ENCODE measurements around the gene WARS2. TPM values are rescaled to one million over a fixed set of nuclear protein-coding genes. Genes with fewer than 3 reads are reported as not detected.

WARS2 gene
- total RNA-seq, 1 experiment from 2014 or later = 10.5 TPM

GRCh38 chr1:119040489-119040888 is 100.0 kb downstream of the WARS2 start:
- POLR2A ChIA-PET = no interaction called here
- no peaks in the 10 kb centered on the region for H3K27me3 ChIP-seq (ENCODE audit: insufficient read depth, low read length)
- DNase-seq (ENCODE audit: low read depth, low spot score) (no peak), ATAC-seq (no peak)
- no peaks in the 10 kb centered on the region for H3K36me3 ChIP-seq (ENCODE audit: control insufficient read depth in 1 of 2, insufficient read depth in 2 of 2, low read length in 2 of 2)
- H4K20me1 ChIP-seq (ENCODE audit: insufficient read depth) = no peaks in the 10 kb centered on the region
- CTCF ChIA-PET = no interaction called here
- no peak overlapping the region for H3K4me2 ChIP-seq (ENCODE audit: low read length)
- intact Hi-C loops (cut with micrococcal nuclease) = no loop called here
- H3K9ac ChIP-seq (ENCODE audit: low read length) = no peak overlapping the region
- no peak for TF ChIP-seq POLR2AphosphoS5 (IDR thresholded peaks at IDR 0.05; ENCODE audit: low read depth, low read length)
- TF ChIP-seq POLR2A (IDR thresholded peaks at IDR 0.05; ENCODE audit: borderline replicate concordance, extremely low read depth, insufficient read depth, insufficient read length) = no peak
- TF ChIP-seq FOSL1 (IDR thresholded peaks at IDR 0.05; ENCODE audit: low read depth) = no peak
- no peak for TF ChIP-seq JUND (IDR thresholded peaks at IDR 0.05)
- no peak for TF ChIP-seq RAD21 (IDR thresholded peaks at IDR 0.05; ENCODE audit: low read depth)
- TF ChIP-seq CEBPB (IDR thresholded peaks at IDR 0.05; ENCODE audit: low read depth) = no peak
- TF ChIP-seq ATF3 (IDR thresholded peaks at IDR 0.05) = no peak
- TF ChIP-seq YY1 (IDR thresholded peaks at IDR 0.05; ENCODE audit: extremely low read depth, insufficient replicate concordance, low read depth, low read length) = no peak
- no peak for TF ChIP-seq ZNF274 (IDR thresholded peaks at IDR 0.05; ENCODE audit: low read depth, low read length)
- no peak for TF ChIP-seq ZBTB33 (IDR thresholded peaks at IDR 0.05; ENCODE audit: extremely low read depth, insufficient replicate concordance, low read length)
- TF ChIP-seq EZH2 (IDR thresholded peaks at IDR 0.05) = no peak
- no peak overlapping the region for H3K4me3 ChIP-seq (replicated peaks in 1 of 2; ENCODE audit: low read depth in 1 of 2, low read length in 2 of 2)
- H3K79me2 ChIP-seq (ENCODE audit: insufficient read depth, low read length) = no peaks in the 10 kb centered on the region
- no peaks in the 10 kb centered on the region for H3K4me1 ChIP-seq (ENCODE audit: control insufficient read depth in 1 of 2, insufficient read depth in 2 of 2, low read length in 2 of 2)
- BruUV-seq (replicated peaks) = no TSS peak
- H2AFZ ChIP-seq (ENCODE audit: low read depth, low read length, poor library complexity, severe bottlenecking) = no peak overlapping the region
- H3K9me2 ChIP-seq (ENCODE audit: insufficient read depth) = no peaks in the 10 kb centered on the region
- H3K27ac ChIP-seq (ENCODE audit: low read depth, low read length) = no peak overlapping the region
- no peaks in the 10 kb centered on the region for H3K9me3 ChIP-seq (ENCODE audit: control insufficient read depth in 1 of 2, insufficient read depth in 1 of 2, low read depth in 1 of 2, low read length in 2 of 2)
- RAD21 ChIA-PET (ENCODE audit: low non-redundant PET in 1 of 2, low total read pairs in 2 of 2, uncharacterized antibody in 2 of 2, unreplicated experiment in 2 of 2) = no interaction called here
